GM18502 (cell line): Measurements from ENCODE around the gene REPS2.

ENCODE experiments used
- ATAC-seq: cut with Tn5 transposase; IDR thresholded peaks from one replicate; pipeline ENCODE4 v1.9.1; 2021; ENCODE audit warnings: mild to moderate bottlenecking; ENCODE audit not compliant: unreplicated experiment, poor library complexity

REPS2 gene

DNA sequence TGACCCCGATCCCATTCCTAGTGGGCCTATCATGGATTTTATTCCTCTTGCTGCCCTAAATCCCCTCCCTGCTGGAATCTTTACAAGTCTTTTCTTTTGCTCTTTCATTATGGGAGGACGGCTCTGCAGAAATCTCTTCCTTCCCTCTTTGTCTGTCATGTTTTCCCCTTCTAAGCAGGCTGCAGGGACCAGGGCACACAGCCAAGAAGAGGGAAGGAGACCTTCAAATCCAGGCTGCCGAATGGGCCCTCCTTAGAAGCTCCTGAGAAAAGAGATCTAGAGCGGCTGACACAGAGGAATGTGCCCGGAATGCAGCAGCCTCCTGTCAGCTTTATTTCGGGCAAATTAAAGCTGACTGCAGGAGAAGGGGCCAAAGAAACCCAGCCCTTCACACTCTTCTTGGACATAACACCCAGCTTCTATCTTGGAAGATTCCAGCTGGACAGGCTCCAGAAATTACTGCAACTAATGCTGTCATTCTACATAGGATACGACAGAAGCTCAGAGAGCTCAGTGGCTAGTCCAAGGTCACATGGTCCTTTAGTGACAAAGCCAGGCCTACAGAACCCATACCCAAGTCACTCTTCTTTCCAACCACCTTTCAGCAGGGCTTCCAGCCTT lies 240.8 kb downstream of the REPS2 start:
- ATAC-seq, result no peak

DNA sequence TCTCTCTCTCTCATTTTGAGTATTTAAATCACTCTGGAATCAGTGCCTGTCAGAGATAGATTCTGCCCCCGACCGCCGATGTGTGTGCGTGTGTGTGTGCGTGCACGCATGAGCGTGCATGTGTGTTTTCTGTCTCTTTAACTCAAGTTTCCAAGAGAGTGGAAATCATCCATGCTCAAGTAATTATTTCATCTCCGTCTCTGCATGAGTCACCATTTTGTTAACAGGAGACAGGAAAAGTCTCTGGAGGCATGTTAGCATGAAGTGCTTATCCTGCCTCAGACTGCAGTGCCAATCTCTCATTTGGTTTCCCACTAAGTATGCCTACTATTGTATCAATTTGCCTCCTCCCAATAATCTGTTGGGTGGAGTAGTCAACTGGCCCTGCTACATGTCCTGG lies 245.6 kb downstream of the REPS2 start:
- ATAC-seq, result no peak
